HG02973 (cell line): Measurements from ENCODE around the gene ACP7.

ENCODE experiments used
- ATAC-seq: cut with Tn5 transposase; IDR thresholded peaks from one replicate; pipeline ENCODE4 v1.9.1; 2021; ENCODE audit warnings: moderate library complexity; ENCODE audit not compliant: unreplicated experiment

ACP7 gene

DNA sequence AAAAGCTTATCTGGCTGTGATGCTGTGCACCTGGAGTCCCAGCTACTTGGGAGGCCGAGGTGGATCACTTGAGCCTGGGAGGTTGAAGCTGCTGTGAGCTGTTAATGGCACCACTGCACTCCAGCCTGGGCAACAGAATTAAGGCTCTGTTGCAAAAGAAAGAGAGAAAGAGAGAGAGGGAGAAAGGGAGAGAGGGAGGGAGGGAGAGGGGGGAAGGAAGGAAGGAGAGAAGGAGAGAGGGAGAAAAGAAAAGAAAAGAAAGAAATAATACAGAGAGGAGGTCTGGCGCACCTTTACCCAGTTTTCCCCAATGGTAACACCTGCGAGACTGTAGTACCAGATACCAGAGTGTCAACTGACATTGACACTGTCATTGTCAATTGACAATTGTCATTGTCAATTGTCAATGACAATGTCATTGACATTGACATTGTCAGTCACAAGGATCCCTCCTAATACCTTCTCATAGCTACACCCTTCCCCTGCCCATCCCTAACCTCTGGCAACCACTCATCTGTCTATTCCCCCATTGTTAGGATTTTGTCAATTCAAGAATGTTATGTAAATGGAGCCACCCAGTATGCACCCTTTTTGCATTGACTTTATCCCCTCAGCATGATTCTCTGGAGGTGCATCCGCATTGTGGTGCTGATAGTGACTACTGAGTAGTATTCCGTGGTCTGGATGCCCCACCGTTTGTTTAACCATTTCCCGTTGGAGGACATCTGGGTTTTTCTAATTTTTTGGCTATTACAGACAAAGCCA lies 62.7 kb downstream of the ACP7 start:
- ATAC-seq, result no peak

- ATAC-seq, result no peak
These were observed 63.3 kb downstream of the ACP7 start for GRCh38 chr19:39147480-39147879.

GRCh38 chr19:39148939-39149529 lies 64.9 kb downstream of the ACP7 start:
- ATAC-seq, result no peak

DNA sequence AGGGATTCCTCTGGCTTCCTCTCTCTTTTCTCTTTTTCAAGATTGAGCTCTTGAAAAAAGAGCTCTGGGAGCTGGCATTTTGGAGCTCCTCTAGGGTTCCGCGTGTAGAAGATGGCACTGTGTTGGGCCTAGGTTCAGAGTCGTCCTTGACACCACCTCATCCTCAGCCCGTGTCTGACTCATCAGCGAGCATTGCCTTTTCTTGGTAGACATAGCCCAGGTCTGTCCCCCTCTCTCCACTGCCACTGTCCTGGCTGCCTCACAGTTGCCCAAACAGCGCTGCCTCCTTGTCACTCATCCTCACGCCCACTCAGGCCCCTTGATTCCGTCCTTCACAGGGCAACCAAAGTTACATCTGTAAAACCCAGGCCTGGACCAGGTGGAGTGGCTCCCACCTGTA lies 66.1 kb downstream of the ACP7 start:
- ATAC-seq, result no peak

DNA sequence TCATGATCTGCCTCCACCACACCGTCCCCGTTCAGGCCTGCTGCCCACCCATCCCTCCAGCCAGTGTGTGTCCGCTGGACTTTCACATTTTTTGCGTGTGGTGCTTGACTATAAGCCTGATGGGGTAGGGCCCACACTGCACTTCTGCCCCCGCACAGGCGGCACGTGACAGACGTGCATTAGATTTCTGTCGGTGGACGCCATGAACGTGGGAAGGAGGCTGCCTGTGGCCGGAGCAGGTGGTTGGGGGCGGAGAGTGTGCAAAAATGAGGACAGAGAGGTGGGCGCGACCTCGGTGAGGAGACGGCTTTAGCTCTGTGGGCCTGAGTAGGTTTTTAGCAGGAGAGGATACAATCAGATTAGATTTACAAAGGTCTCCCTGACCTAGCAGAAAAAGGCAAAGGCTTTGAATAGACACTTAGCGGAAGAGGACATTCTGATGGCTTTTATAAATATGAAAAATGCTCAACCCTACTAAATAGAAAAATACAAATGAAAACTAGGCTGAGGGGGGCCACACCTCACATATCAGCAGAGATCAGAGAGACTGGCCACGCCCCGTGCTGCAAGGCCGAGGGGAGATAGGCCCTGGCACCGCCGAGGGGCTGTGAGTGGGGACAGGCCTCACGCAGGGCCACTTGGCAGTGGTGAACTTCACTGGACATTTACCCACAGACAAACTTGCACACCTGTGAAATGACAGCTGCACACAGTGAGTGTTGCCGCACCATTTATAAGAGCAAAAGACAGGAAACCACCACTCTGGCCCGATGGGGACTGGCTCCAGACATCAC lies 66.8 kb downstream of the ACP7 start:
- ATAC-seq, result no peak

DNA sequence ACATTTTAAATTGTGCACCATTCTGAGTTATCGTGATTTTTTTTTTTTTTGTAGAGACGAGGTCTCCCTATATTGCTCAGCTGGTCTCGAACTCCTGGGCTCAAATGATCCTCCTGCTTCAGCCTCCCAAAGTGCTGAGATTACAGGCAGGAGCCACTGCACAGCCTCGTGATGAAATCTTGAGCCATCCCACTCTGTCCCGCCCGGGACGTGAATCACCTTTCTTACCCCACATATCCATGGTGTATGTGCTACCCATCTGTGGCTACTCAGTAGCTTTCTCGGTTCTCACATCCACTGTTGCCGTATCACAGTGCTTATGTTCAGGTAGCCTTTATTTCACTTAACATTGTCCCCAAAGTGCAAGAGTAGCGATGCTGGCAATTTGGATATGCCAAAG lies 67.9 kb downstream of the ACP7 start:
- ATAC-seq, result no peak

DNA sequence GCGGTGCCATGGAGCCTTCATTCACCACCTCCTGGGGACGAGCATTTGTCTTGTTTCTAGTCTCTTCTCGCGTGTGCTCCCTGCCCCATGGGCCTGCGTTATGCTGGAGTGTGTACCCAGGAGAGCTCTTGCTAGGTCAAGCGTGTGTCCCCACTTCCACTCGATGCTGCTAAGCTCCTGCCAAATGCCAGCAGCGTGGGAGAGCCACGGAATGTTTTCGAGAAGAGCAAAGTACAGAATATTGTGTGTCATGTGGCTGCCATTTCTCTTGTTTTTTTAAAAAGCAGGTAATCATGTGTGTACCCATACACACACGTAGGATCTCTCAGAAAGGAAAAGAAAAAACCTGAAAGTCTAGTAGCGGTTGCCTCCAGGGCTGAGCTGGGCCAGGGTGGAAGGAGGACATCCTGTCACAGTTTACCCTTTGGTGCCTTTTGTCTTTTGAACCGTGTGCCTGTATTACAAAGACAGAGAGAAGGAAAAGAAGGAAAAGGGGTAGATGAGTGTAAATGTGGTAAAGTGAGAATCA lies 70.0 kb downstream of the ACP7 start:
- ATAC-seq, result no peak

DNA sequence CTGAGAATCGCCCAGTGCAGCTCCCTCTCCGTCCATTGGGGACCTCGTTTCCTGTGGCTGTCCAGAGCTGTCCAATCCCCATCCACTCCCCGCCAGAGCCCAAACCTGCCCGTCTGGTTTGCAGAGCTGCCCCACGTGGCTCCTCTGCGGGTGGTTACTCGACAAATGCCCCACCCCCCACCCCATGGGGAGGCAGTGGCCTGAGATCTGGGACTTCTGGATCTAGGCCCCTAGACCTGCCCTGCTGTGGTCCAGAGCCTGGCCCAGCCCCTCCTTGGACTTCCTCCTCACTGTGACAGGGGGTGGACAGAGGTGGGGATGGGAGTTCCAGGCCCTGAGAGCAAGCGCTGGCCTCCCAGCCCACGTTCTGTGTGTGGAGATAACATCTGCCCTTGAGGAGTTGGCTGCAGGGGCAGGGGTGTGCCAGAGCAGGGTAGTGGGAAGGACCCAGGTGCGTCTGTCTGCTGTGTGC lies 70.5 kb downstream of the ACP7 start:
- ATAC-seq, result no peak

DNA sequence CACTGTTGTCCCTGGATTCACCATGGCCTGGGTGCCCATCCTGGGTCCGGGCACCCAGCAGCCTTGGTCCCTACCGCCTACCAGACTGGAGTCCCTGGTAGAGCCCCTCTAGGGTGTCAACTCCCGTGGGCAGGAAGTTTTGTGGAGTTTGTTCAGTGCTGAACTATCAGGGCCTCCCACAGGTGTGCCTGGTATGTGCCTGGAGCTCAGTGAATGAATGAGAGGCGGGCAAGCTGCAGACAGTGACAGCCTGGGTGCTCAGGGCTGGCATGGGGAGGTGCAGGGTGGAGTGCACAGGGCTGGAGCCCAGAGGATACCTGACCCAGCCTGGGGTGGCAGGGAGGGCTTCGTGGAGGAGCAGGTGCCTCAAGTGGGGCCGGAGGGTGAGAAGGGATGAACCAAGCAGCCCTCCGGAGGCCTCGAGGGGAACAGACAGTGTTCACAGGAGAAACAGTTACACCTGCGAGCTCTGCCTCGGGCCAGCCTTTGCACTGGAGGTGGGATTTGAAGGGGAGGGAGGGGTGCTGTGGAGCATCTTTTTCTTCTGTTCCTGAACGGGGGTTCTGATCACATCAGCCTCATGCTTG lies 71.0 kb downstream of the ACP7 start:
- ATAC-seq, result no peak

GRCh38 chr19:39155741-39156140 lies 71.6 kb downstream of the ACP7 start:
- no peak for ATAC-seq

DNA sequence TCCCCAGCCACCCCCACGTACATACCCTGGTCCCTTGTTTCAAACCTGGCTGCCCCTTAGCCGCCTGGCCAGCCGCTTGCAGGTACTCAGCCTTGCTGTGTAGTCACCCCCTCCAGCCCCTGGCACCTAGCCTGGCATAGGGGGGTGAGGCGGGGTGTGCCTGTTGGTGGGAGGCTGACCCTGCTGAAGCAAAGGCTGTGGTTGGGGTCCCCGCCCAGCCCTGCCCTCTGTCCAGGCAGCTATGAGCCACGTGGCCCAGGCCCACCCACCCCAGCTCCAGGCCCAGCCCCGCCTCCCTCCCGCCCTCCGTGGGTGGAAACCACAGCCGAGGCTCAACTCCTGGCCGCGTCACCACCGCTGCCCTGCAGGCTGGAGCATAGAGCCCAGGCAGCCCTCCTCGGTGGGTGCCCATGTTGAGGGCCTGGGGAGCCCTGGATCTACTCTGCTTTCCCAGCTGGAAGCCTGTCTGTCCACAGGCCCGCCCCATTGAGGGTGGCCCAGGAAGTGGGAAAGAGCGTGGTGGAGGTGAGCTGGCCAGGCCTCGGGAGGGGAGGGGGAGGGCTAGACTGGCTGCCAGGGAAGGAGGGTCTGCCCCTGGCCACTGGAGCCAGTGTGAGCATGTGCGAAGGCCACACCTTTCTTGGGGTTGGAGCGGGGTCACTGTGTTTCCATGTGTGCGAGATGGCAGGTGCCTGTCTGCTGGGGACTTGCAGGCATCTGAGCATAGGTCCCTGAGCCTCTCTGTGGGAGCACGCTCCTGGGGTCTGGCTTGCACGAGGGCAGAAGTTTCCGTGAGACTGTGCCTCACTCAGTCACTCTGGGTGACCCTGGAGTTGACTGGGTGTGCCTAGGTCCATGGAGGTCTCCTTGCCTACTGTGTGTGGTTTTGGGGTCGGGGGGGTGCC lies 72.4 kb downstream of the ACP7 start:
- no peak for ATAC-seq

GRCh38 chr19:39157275-39157996 lies 73.3 kb downstream of the ACP7 start:
- no peak for ATAC-seq

GRCh38 chr19:39157997-39158389 lies 73.8 kb downstream of the ACP7 start:
- ATAC-seq, result no peak

- no peak for ATAC-seq
These were observed 74.6 kb downstream of the ACP7 start for GRCh38 chr19:39158646-39159260.

DNA sequence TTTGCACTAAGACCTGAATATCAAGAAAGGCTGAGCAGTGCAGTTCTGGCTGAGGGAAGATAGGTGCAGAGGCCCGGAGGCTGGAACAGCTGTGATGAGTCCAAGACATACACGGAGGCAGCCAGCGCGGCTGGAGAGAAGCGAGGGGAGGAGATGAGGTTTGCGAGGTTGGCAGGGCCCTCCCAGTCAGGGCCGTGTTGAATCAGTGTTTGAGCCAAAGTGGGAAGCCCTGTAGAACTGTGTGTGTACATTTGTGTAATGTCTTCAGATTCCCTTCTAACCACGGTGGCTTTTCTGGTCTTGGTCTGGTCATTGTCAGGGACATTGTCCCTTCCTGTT lies 76.3 kb downstream of the ACP7 start:
- no peak for ATAC-seq
